Lung (tissue), 12 donors: ENCODE data around the gene QRICH2. TPM values are rescaled to one million over a fixed set of nuclear protein-coding genes. Genes with fewer than 3 reads are reported as not detected.

Experiments
- ATAC-seq: fragments of 200-7000 bp; cut with Tn5 transposase; one replicate; pipeline ENCODE4 v1.9.1; 2020; ENCODE audit warnings: moderate number of reproducible peaks; ENCODE audit not compliant: insufficient read depth, low FRiP score
- DNase-seq, 3 donors: peaks; one replicate each; pipeline ENCODE4 v3.0.0-alpha.2; 2013 to 2017
- H3K27ac ChIP-seq, 2 donors: one replicate each; pipeline ENCODE4 v1.5.1; 2013; ENCODE audit warnings: mild to moderate bottlenecking in 2 of 2, moderate library complexity in 2 of 2, control low read depth in 1 of 2, inconsistent platforms in 1 of 2, low read depth in 1 of 2, low read length in 1 of 2
- H3K27me3 ChIP-seq, 3 donors: one replicate each; pipeline ENCODE4 v1.5.1; 2013; ENCODE audit warnings: low read length in 2 of 3; ENCODE audit not compliant: control insufficient read depth in 3 of 3, insufficient read depth in 3 of 3
- H3K36me3 ChIP-seq, 4 donors: one replicate each; pipeline ENCODE4 v1.5.1; 2013; ENCODE audit warnings: low read length in 4 of 4, mild to moderate bottlenecking in 1 of 4, moderate library complexity in 1 of 4; ENCODE audit not compliant: control insufficient read depth in 4 of 4, insufficient read depth in 4 of 4
- H3K4me1 ChIP-seq, 5 donors: one replicate each; pipeline ENCODE4 v1.5.1; 2013; ENCODE audit warnings: low read length in 5 of 5, mild to moderate bottlenecking in 2 of 5, moderate library complexity in 1 of 5; ENCODE audit not compliant: control insufficient read depth in 5 of 5, insufficient read depth in 5 of 5
- H3K4me3 ChIP-seq: one replicate; pipeline ENCODE4 v1.5.1; 2013; ENCODE audit warnings: mild to moderate bottlenecking, control low read depth, moderate library complexity
- H3K9ac ChIP-seq, 2 donors: one replicate each; pipeline ENCODE4 v1.5.1; 2013; ENCODE audit warnings: low read length in 2 of 2, control low read depth in 1 of 2; ENCODE audit not compliant: insufficient read depth in 1 of 2
- H3K9me3 ChIP-seq, 4 donors: one replicate each; pipeline ENCODE4 v1.5.1; 2013; ENCODE audit warnings: low read length in 3 of 4, mild to moderate bottlenecking in 1 of 4, moderate library complexity in 1 of 4; ENCODE audit not compliant: control insufficient read depth in 4 of 4, insufficient read depth in 3 of 4
- WGBS, 2 donors: extraction: QIAGEN DNeasy Blood & Tissue Kit; methylation state at CpG; one replicate each; pipeline ENCODE4 v1.1.7; 2013; 5-methylcytosine and 5-hydroxymethylcytosine counted together
- polyA plus RNA-seq, 2 donors: library from polyadenylated mRNA; stranded (reverse); fragments of 200-250 nt; gene quantifications; one replicate each; pipeline ENCODE4 v1.2.1, GENCODE V29; 2013
- total RNA-seq, 2 donors: library from RNA; depleted of rRNA in 1 of 2; stranded (reverse); fragments of >200 nt in 1 of 2; gene quantifications; one replicate each; pipeline ENCODE4 v1.2.1, GENCODE V29; 2014 to 2021
- TF ChIP-seq, protein P1 (sequence below): IDR thresholded peaks from 2 replicates; pipeline ENCODE4 v1.5.1; 2012; ENCODE audit warnings: mild to moderate bottlenecking; ENCODE audit errors: control extremely low read depth, extremely low read depth
- donor health status: control.
- donor health status: control.
- donor health status: Bipolar disorder and iron deficiency.
- donor health status: healthy.
- donor health status: DM: yes; HTN: yes; CAD: no.

QRICH2 gene
- total and polyA plus RNA-seq, 4 donors = 2.3 to 4.7 (median 2.7) TPM

- 90 to 91% methylated on average over 7 of the region's 7 CpGs for WGBS, 2 donors
- Histone ChIP-seq H3K27ac (no peak overlapping the region), H3K27me3 (no peaks in the 10 kb centered on the region), H3K9me3 (no peaks in the 10 kb centered on the region), H3K36me3 (peaks cover 0 to 3% (median 1%) of the 10 kb centered on the region in 4 donors), H3K4me3 (no peak overlapping the region), H3K4me1 (peaks cover 0 to 2% (median 0%) of the 10 kb centered on the region in 5 donors), H3K9ac (no peak overlapping the region)
- DNase-seq (no peak), ATAC-seq (no peak)
- TF ChIP-seq, protein P1, sequence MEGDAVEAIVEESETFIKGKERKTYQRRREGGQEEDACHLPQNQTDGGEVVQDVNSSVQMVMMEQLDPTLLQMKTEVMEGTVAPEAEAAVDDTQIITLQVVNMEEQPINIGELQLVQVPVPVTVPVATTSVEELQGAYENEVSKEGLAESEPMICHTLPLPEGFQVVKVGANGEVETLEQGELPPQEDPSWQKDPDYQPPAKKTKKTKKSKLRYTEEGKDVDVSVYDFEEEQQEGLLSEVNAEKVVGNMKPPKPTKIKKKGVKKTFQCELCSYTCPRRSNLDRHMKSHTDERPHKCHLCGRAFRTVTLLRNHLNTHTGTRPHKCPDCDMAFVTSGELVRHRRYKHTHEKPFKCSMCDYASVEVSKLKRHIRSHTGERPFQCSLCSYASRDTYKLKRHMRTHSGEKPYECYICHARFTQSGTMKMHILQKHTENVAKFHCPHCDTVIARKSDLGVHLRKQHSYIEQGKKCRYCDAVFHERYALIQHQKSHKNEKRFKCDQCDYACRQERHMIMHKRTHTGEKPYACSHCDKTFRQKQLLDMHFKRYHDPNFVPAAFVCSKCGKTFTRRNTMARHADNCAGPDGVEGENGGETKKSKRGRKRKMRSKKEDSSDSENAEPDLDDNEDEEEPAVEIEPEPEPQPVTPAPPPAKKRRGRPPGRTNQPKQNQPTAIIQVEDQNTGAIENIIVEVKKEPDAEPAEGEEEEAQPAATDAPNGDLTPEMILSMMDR = no peak
Observed at GRCh38 chr17:76336756-76337412, 28.8 kb upstream of the QRICH2 start.

- H3K4me1 ChIP-seq = peaks cover 0 to 2% (median 0%) of the 10 kb centered on the region in 5 donors
- no peak overlapping the region for H3K9ac ChIP-seq
- WGBS, 2 donors = 96 to 97% methylated on average over 9 of the region's 9 CpGs
- no peak for DNase-seq
- no peaks in the 10 kb centered on the region for H3K9me3 ChIP-seq
- no peaks in the 10 kb centered on the region for H3K27me3 ChIP-seq
- TF ChIP-seq, protein P1 = no peak
- H3K36me3 ChIP-seq = peaks cover 0 to 7% (median under 1%) of the 10 kb centered on the region in 4 donors
- H3K27ac ChIP-seq = no peak overlapping the region
- no peak overlapping the region for H3K4me3 ChIP-seq
- no peak for ATAC-seq
Observed at GRCh38 chr17:76335716-76336381, 27.8 kb upstream of the QRICH2 start.

- TF ChIP-seq, protein P1 = no peak
- H3K36me3 ChIP-seq = peaks cover 0 to 18% (median 6%) of the 10 kb centered on the region in 4 donors
- no peak overlapping the region for H3K4me3 ChIP-seq
- no peaks in the 10 kb centered on the region for H3K9me3 ChIP-seq
- H3K9ac ChIP-seq = no peak overlapping the region
- H3K4me1 ChIP-seq = peaks cover 0 to 2% (median 0%) of the 10 kb centered on the region in 5 donors
- ATAC-seq = no peak
- WGBS, 2 donors = 70% methylated on average over 11 of the region's 11 CpGs
- no peaks in the 10 kb centered on the region for H3K27me3 ChIP-seq
- DNase-seq = no peak
- no peak overlapping the region for H3K27ac ChIP-seq
Observed at GRCh38 chr17:76333673-76334505, 25.8 kb upstream of the QRICH2 start.
